WTC11 (cell line): ENCODE results near the gene ADGRL2. TPM values are rescaled to one million over a fixed set of nuclear protein-coding genes. Genes with fewer than 3 reads are reported as not detected.

Experiments
- ATAC-seq: fragments of 200-7000 bp; cut with Tn5 transposase; 2 replicates; pipeline ENCODE4 v1.10.0; 2021; ENCODE audit warnings: mild to moderate bottlenecking, moderate library complexity
- CTCF ChIA-PET: fragments of 300-600 bp; sonication (Branson Sonifier 250); formaldehyde crosslinking; loops from one replicate; lab custom pipeline; 2021; ENCODE audit warnings: antibody characterized with exemption; lab: Charles Lee
- POLR2A ChIA-PET: fragments of 350-600 bp; sonication (Branson Sonifier 250); formaldehyde crosslinking; loops from one replicate; lab custom pipeline; 2021; ENCODE audit warnings: antibody characterized with exemption; lab: Charles Lee
- DNase-seq: peaks from one replicate; pipeline ENCODE4 v3.0.0; 2021; ENCODE audit warnings: low spot score
- H3K27ac Mint-ChIP-seq: 2 replicates; pipeline ENCODE4 v1.8.0; 2021; ENCODE audit warnings: mixed read lengths
- H3K27me3 Mint-ChIP-seq: 2 replicates; pipeline ENCODE4 v1.8.0; 2021; ENCODE audit warnings: low read depth, mild to moderate bottlenecking, moderate library complexity, mixed read lengths
- H3K36me3 Mint-ChIP-seq: 2 replicates; pipeline ENCODE4 v1.8.0; 2021; ENCODE audit warnings: mixed read lengths
- H3K4me1 Mint-ChIP-seq: 2 replicates; pipeline ENCODE4 v1.8.0; 2022; ENCODE audit warnings: mixed read lengths
- H3K4me3 Mint-ChIP-seq: 2 replicates; pipeline ENCODE4 v1.8.0; 2021; ENCODE audit warnings: mild to moderate bottlenecking, moderate library complexity, mixed read lengths
- H3K9me3 Mint-ChIP-seq: 2 replicates; pipeline ENCODE4 v1.8.0; 2021; ENCODE audit warnings: mixed read lengths
- AFF4 ChIP-seq: sonication (generic); formaldehyde crosslinking; IDR thresholded peaks from 2 replicates; pipeline ENCODE4 v1.8.1; 2023; ENCODE audit warnings: mild to moderate bottlenecking, missing genetic modification reagents, borderline replicate concordance
- ARID4B ChIP-seq: sonication (generic); formaldehyde crosslinking; IDR thresholded peaks from 2 replicates; pipeline ENCODE4 v1.8.0; 2023; ENCODE audit warnings: missing genetic modification reagents, mild to moderate bottlenecking, borderline replicate concordance
- E2F4 ChIP-seq: sonication (generic); formaldehyde crosslinking; IDR thresholded peaks from 2 replicates; pipeline ENCODE4 v1.8.1; 2022; ENCODE audit warnings: low read depth, mild to moderate bottlenecking, moderate library complexity, missing genetic modification reagents, borderline replicate concordance
- ETV6 ChIP-seq: sonication (generic); formaldehyde crosslinking; IDR thresholded peaks from 2 replicates; pipeline ENCODE4 v1.8.1; 2022; ENCODE audit warnings: mild to moderate bottlenecking, missing genetic modification reagents
- FOXJ3 ChIP-seq: sonication (generic); formaldehyde crosslinking; IDR thresholded peaks from 2 replicates; pipeline ENCODE4 v1.9.0; 2021; ENCODE audit warnings: missing genetic modification reagents, mild to moderate bottlenecking, borderline replicate concordance
- GABPB1 ChIP-seq: sonication (generic); formaldehyde crosslinking; IDR thresholded peaks from 2 replicates; pipeline ENCODE4 v1.8.1; 2023; ENCODE audit warnings: mild to moderate bottlenecking, missing genetic modification reagents
- JUN ChIP-seq: sonication (generic); formaldehyde crosslinking; IDR thresholded peaks from 2 replicates; pipeline ENCODE4 v1.8.0; 2023; ENCODE audit warnings: mild to moderate bottlenecking, missing genetic modification reagents
- MAX ChIP-seq: sonication (generic); formaldehyde crosslinking; IDR thresholded peaks from 2 replicates; pipeline ENCODE4 v1.8.0; 2022; ENCODE audit warnings: mild to moderate bottlenecking, missing genetic modification reagents
- NR3C1 ChIP-seq: sonication (generic); formaldehyde crosslinking; conservative IDR thresholded peaks from 2 replicates; pipeline ENCODE4 v1.8.1; 2023; ENCODE audit warnings: low read depth, mild to moderate bottlenecking, missing genetic modification reagents
- OVOL2 ChIP-seq: fragments of 250-450 bp; sonication (Bioruptor Pico); IDR thresholded peaks from 2 replicates; pipeline ENCODE4 v1.9.0; 2021; ENCODE audit warnings: mild to moderate bottlenecking, borderline replicate concordance
- RELA ChIP-seq: sonication (generic); formaldehyde crosslinking; IDR thresholded peaks from 2 replicates; pipeline ENCODE4 v1.8.1; 2022; ENCODE audit warnings: missing genetic modification reagents, mild to moderate bottlenecking, borderline replicate concordance
- SOX15 ChIP-seq: fragments of 250-450 bp; sonication (Bioruptor Pico); IDR thresholded peaks from 2 replicates; pipeline ENCODE4 v1.9.0; 2021; ENCODE audit warnings: mild to moderate bottlenecking
- SP1 ChIP-seq: sonication (generic); formaldehyde crosslinking; conservative IDR thresholded peaks from 2 replicates; pipeline ENCODE4 v1.8.1; 2022; ENCODE audit warnings: missing genetic modification reagents
- TEAD4 ChIP-seq: sonication (generic); formaldehyde crosslinking; IDR thresholded peaks from 2 replicates; pipeline ENCODE4 v1.8.0; 2022; ENCODE audit warnings: mild to moderate bottlenecking, missing genetic modification reagents
- ZNF121 ChIP-seq: sonication (generic); formaldehyde crosslinking; IDR thresholded peaks from 2 replicates; pipeline ENCODE4 v1.8.0; 2023; ENCODE audit warnings: missing genetic modification reagents
- ZNF425 ChIP-seq: fragments of 250-450 bp; sonication (Bioruptor Pico); conservative IDR thresholded peaks from 2 replicates; pipeline ENCODE4 v1.9.0; 2021; ENCODE audit warnings: mild to moderate bottlenecking
- total RNA-seq: library from RNA; stranded (reverse); gene quantifications from 3 replicates; pipeline ENCODE4 v1.2.3, GENCODE V29; 2021

Gene ADGRL2
- total RNA-seq, 1 experiment from 2014 or later: 71.6 TPM

GRCh38 chr1:82000221-82000620 lies 199.5 kb downstream of the ADGRL2 start:
- Mint-ChIP-seq H3K27ac (no peak overlapping the region), H3K4me3 (no peak overlapping the region), H3K4me1 (peaks cover 14% of the 10 kb centered on the region), H3K36me3 (no peaks in the 10 kb centered on the region), H3K9me3 (no peaks in the 10 kb centered on the region), H3K27me3 (no peaks in the 10 kb centered on the region)
- ATAC-seq: no peak
- TF ChIP-seq NR3C1 (CRISPR knock-in tag): no peak
- no peak for TF ChIP-seq E2F4
- TF ChIP-seq ZNF121 (CRISPR knock-in tag): no peak
- no peak for TF ChIP-seq OVOL2 (CRISPR knock-in tag)
- no peak for TF ChIP-seq AFF4
- no peak for TF ChIP-seq ARID4B (CRISPR knock-in tag)
- no peak for TF ChIP-seq JUN (CRISPR knock-in tag)
- no peak for TF ChIP-seq ZNF425 (CRISPR knock-in tag)
- no peak for TF ChIP-seq GABPB1 (CRISPR knock-in tag)
- no peak for TF ChIP-seq ETV6 (CRISPR knock-in tag)
- TF ChIP-seq MAX (CRISPR knock-in tag): no peak
- TF ChIP-seq SP1 (CRISPR knock-in tag): no peak
- TF ChIP-seq TEAD4 (CRISPR knock-in tag): no peak
- TF ChIP-seq RELA (CRISPR knock-in tag): no peak
- POLR2A ChIA-PET: no interaction called here
- DNase-seq: no peak
- CTCF ChIA-PET: no interaction called here

GRCh38 chr1:82001345-82001744 lies 200.6 kb downstream of the ADGRL2 start:
- DNase-seq (no peak), ATAC-seq (peak; percentile 63)
- ChIA-PET CTCF (no interaction called here), POLR2A (no interaction called here)
- Mint-ChIP-seq H3K36me3 (no peaks in the 10 kb centered on the region), H3K27ac (no peak overlapping the region), H3K4me3 (no peak overlapping the region), H3K4me1 (peaks cover 21% of the 10 kb centered on the region), H3K27me3 (no peaks in the 10 kb centered on the region), H3K9me3 (no peaks in the 10 kb centered on the region)
- TF ChIP-seq FOXJ3 (CRISPR knock-in tag): no peak
- TF ChIP-seq SOX15: no peak
- no peak for TF ChIP-seq AFF4
